Limb (tissue), 2 donors: ENCODE results near the gene CKMT1A.

ENCODE experiments used
- DNase-seq, 2 donors: peaks; one replicate each; pipeline ENCODE4 v3.0.0-alpha.2; 2016; ENCODE audit errors: extremely low spot score in 2 of 2

CKMT1A gene

DNA sequence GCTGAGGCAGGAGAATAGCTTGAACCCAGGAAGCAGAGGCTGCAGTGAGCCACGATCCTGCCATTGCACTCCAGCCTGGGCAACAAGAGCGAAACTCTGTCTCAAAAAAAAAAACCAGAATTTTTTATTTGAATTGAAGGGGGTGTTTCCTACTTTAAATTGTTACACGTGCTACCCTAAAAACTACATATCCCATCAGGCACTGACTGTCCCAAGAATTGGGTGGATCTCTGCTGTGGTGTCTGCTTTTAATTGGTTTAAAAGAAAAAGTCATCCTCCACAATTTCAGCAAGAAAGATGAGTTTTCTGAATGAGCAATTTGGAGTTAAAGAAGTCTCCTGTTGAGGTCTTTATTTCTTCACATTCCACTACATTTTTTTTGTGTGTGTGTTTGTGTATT, 54.7 kb downstream of the CKMT1A start:
- no peak for DNase-seq
